A549 (cell line): Measurements from ENCODE around the gene VPS13D.

ENCODE experiments used
- BHLHE40 ChIP-seq: IDR thresholded peaks from 2 replicates; pipeline ENCODE4 v1.6.1; 2012; ENCODE audit warnings: low read depth, low read length, inconsistent platforms
- CEBPB ChIP-seq, 2 experiments: fragments of >200 bp in 1 of 2; sonication (Bioruptor Twin) in 1 of 2; formaldehyde crosslinking in 1 of 2; IDR thresholded peaks; 2 replicates each; pipeline ENCODE4 v1.6.1; 2012 to 2016
- EP300 ChIP-seq, 2 experiments: fragments of >200 bp; sonication (Bioruptor Twin); formaldehyde crosslinking; IDR thresholded peaks; 2 replicates in 1 of 2; 3 replicates in 1 of 2; pipeline ENCODE4 v1.6.1; 2016 to 2017
- POLR2A ChIP-seq: IDR thresholded peaks from 2 replicates; pipeline ENCODE4 v1.6.1; 2012; ENCODE audit warnings: mild to moderate bottlenecking, low read length
- SMC3 ChIP-seq: fragments of >200 bp; sonication (Bioruptor Twin); formaldehyde crosslinking; IDR thresholded peaks from 3 replicates; pipeline ENCODE4 v1.6.1; 2018; ENCODE audit warnings: inconsistent platforms
- SREBF2 ChIP-seq: fragments of 450-650 bp; IDR thresholded peaks from 2 replicates; pipeline ENCODE4 v1.6.1; 2014; ENCODE audit warnings: mild to moderate bottlenecking, moderate library complexity
- ZC3H11A ChIP-seq: fragments of 450-650 bp; IDR thresholded peaks from 2 replicates; pipeline ENCODE4 v1.6.1; 2014; ENCODE audit warnings: antibody characterized with exemption, mild to moderate bottlenecking
- TF ChIP-seq, protein P1 (sequence below): IDR thresholded peaks from 2 replicates; pipeline ENCODE4 v1.6.1; 2012; ENCODE audit warnings: low read depth, borderline replicate concordance
- TF ChIP-seq, protein P2 (sequence below): fragments of >200 bp; sonication (Bioruptor Twin); formaldehyde crosslinking; IDR thresholded peaks from 3 replicates; pipeline ENCODE4 v1.5.1; 2016

DNA sequence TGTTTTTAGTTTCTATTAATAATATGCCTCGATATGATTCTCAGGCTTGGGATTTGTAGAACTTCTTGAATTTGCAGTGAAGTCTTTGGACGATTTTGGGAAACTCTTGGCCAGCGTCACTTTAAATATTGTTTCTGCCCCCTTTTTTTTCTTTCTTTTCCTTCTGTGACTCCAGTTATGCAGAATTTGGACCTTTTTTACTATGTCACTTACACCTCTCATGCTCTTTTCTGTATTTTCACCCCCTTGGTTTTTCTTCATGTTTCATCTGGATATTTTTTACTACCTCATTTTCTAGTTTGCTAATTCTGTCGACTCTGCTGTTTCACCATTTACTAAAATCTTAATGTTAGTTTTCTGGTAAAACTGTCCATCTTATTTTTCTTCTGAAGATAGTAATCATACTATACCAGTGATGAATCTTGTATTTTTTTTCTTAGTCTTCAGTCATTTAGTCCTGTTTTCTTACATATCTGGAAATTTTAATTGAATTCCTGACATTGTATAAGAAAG lies 214.6 kb downstream of the VPS13D start:
- TF ChIP-seq, protein P1, sequence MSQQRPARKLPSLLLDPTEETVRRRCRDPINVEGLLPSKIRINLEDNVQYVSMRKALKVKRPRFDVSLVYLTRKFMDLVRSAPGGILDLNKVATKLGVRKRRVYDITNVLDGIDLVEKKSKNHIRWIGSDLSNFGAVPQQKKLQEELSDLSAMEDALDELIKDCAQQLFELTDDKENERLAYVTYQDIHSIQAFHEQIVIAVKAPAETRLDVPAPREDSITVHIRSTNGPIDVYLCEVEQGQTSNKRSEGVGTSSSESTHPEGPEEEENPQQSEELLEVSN, result no peak
- TF ChIP-seq CEBPB (IDR thresholded peaks at IDR 0.05), result no peak
- TF ChIP-seq, protein P2, sequence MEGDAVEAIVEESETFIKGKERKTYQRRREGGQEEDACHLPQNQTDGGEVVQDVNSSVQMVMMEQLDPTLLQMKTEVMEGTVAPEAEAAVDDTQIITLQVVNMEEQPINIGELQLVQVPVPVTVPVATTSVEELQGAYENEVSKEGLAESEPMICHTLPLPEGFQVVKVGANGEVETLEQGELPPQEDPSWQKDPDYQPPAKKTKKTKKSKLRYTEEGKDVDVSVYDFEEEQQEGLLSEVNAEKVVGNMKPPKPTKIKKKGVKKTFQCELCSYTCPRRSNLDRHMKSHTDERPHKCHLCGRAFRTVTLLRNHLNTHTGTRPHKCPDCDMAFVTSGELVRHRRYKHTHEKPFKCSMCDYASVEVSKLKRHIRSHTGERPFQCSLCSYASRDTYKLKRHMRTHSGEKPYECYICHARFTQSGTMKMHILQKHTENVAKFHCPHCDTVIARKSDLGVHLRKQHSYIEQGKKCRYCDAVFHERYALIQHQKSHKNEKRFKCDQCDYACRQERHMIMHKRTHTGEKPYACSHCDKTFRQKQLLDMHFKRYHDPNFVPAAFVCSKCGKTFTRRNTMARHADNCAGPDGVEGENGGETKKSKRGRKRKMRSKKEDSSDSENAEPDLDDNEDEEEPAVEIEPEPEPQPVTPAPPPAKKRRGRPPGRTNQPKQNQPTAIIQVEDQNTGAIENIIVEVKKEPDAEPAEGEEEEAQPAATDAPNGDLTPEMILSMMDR, result no peak
- no peak for TF ChIP-seq SREBF2
- TF ChIP-seq EP300 (IDR thresholded peaks at IDR 0.05), result no peak
- no peak for TF ChIP-seq SMC3
- no peak for TF ChIP-seq BHLHE40
- TF ChIP-seq ZC3H11A, result no peak
- no peak for TF ChIP-seq POLR2A
